Chondrocyte (in vitro differentiated cells): ENCODE results near the gene EXD2. TPM values are rescaled to one million over a fixed set of nuclear protein-coding genes. Genes with fewer than 3 reads are reported as not detected.

Experiments used
- DNase-seq: peaks from one replicate; pipeline ENCODE4 v3.0.0; 2021; ENCODE audit warnings: mixed read lengths, low spot score
- H3K27ac Mint-ChIP-seq: one replicate; pipeline ENCODE4 v1.8.0; 2021; ENCODE audit warnings: mild to moderate bottlenecking, moderate library complexity, mixed read lengths; ENCODE audit not compliant: unreplicated experiment
- H3K27me3 Mint-ChIP-seq: 2 replicates; pipeline ENCODE4 v1.8.0; 2021; ENCODE audit warnings: low read depth, mixed read lengths
- H3K36me3 Mint-ChIP-seq: 2 replicates; pipeline ENCODE4 v1.8.0; 2021; ENCODE audit warnings: low read depth, mixed read lengths
- H3K4me1 Mint-ChIP-seq: 2 replicates; pipeline ENCODE4 v1.8.0; 2021; ENCODE audit warnings: low read depth, mild to moderate bottlenecking, mixed read lengths
- H3K4me3 Mint-ChIP-seq: one replicate; pipeline ENCODE4 v1.8.0; 2021; ENCODE audit warnings: mild to moderate bottlenecking, moderate library complexity, mixed read lengths; ENCODE audit not compliant: unreplicated experiment
- H3K9me3 Mint-ChIP-seq: 2 replicates; pipeline ENCODE4 v1.8.0; 2021; ENCODE audit warnings: low read depth, mixed read lengths
- total RNA-seq: library from RNA; stranded (reverse); gene quantifications from 3 replicates; pipeline ENCODE4 v1.2.1, GENCODE V29; 2021
- TF ChIP-seq, protein P1 (sequence below): fragments of 200-600 bp; sonication (generic); IDR thresholded peaks from 2 replicates; pipeline ENCODE4 v1.5.0; 2021; ENCODE audit warnings: antibody characterized with exemption, mild to moderate bottlenecking, moderate library complexity

The EXD2 gene
- total RNA-seq, 1 donor from 2014 or later: 27.0 TPM

DNA sequence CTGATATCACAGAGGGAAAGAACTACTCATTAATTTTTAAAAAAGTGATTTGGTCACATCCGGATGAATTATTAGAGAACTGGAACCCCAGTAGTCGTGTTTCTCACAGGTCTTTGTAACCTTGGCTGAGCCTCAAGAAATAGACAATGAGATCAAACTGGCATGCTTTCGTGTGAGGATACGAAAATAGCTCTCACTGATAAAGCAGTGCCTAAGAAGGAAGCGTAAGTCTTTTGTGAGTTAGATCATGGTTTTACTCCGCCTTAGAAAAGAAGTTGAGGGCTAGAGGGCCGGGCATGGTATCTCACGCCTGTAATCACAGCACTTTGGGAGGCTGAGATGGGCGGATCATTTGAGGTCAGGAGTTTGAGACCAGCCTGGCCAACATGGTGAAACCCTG is 34.9 kb downstream of the EXD2 start:
- no peak overlapping the region for H3K4me3 Mint-ChIP-seq

DNA sequence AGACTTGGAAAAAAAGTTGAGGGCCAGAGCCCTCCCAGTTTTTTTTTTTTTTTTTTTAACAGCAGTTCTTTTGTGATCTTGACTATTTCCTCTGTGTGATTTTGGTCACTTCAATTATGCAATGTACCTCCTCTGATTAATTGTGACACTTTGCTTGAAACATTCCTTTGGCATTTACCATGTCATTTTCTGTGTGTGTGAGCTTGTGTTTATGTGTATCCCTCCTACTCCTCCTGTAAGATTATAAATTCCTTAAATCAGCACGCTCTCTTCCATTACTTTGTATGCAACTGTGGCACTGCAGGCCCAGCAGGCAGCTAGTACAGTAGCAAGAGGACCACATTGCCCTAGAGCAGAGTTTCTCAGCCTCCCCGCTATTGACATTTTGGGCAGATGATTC is 35.4 kb downstream of the EXD2 start:
- H3K4me1 Mint-ChIP-seq: no peaks in the 10 kb centered on the region
- no peak overlapping the region for H3K4me3 Mint-ChIP-seq
- H3K27me3 Mint-ChIP-seq: no peaks in the 10 kb centered on the region
- no peaks in the 10 kb centered on the region for H3K9me3 Mint-ChIP-seq
- H3K36me3 Mint-ChIP-seq: peaks cover 9% of the 10 kb centered on the region
- H3K27ac Mint-ChIP-seq: no peak overlapping the region
- TF ChIP-seq, protein P1, sequence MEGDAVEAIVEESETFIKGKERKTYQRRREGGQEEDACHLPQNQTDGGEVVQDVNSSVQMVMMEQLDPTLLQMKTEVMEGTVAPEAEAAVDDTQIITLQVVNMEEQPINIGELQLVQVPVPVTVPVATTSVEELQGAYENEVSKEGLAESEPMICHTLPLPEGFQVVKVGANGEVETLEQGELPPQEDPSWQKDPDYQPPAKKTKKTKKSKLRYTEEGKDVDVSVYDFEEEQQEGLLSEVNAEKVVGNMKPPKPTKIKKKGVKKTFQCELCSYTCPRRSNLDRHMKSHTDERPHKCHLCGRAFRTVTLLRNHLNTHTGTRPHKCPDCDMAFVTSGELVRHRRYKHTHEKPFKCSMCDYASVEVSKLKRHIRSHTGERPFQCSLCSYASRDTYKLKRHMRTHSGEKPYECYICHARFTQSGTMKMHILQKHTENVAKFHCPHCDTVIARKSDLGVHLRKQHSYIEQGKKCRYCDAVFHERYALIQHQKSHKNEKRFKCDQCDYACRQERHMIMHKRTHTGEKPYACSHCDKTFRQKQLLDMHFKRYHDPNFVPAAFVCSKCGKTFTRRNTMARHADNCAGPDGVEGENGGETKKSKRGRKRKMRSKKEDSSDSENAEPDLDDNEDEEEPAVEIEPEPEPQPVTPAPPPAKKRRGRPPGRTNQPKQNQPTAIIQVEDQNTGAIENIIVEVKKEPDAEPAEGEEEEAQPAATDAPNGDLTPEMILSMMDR: no peak
- DNase-seq: no peak

More for the DNA sequence above, 34.9 kb downstream of the EXD2 start:
- peaks cover 6% of the 10 kb centered on the region for H3K36me3 Mint-ChIP-seq
- H3K27me3 Mint-ChIP-seq: no peaks in the 10 kb centered on the region
- no peak overlapping the region for H3K27ac Mint-ChIP-seq
- DNase-seq: no peak
- H3K9me3 Mint-ChIP-seq: no peaks in the 10 kb centered on the region
- no peaks in the 10 kb centered on the region for H3K4me1 Mint-ChIP-seq
- TF ChIP-seq, protein P1: no peak

DNA sequence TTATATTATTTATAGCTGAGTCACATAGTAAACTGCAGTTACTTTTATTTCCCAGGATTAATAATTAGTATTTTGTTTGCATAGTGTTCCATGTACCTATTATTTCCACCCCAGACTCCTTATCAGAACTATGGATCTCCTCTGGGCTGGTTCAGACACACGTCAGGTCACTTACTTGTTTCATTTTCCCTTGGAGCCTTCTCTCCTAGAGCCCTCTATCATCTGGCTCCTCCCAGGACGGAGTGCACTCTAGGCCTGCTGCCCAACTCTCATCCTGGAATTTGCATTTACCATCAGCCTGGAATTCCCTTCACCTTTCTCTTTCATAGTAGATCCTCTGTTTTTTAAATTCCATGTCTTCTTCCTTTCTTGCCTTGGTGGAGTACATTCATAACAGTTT is 40.2 kb downstream of the EXD2 start:
- H3K4me1 Mint-ChIP-seq: peaks cover 3% of the 10 kb centered on the region
- no peak overlapping the region for H3K27ac Mint-ChIP-seq
- no peak overlapping the region for H3K4me3 Mint-ChIP-seq
- H3K27me3 Mint-ChIP-seq: no peaks in the 10 kb centered on the region
- TF ChIP-seq, protein P1: no peak
- peaks cover 24% of the 10 kb centered on the region for H3K36me3 Mint-ChIP-seq
- H3K9me3 Mint-ChIP-seq: no peaks in the 10 kb centered on the region
- DNase-seq: no peak

DNA sequence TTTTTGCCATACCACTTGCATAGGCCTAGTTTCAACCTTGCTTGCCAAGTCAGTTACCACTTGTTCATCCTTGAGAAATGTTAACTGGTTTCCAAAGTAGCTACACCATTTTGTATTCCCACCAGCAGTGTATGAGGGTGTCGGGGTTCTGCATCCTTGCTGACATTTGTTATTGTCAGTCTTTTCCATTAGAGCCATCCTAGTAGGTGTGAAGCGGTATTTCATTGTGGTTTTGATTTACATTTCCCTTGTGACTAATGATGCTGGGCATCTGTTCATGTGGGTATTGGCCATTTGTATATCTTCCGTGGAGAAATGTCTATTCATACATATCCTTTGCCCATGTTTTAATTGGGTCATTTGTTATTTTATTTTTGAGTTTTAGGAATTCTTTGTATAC is 41.1 kb downstream of the EXD2 start:
- TF ChIP-seq, protein P1: no peak
- peaks cover 3% of the 10 kb centered on the region for H3K4me1 Mint-ChIP-seq
- peaks cover 33% of the 10 kb centered on the region for H3K36me3 Mint-ChIP-seq
- no peaks in the 10 kb centered on the region for H3K9me3 Mint-ChIP-seq
- H3K27ac Mint-ChIP-seq: no peak overlapping the region
- H3K27me3 Mint-ChIP-seq: no peaks in the 10 kb centered on the region
- DNase-seq: no peak
- H3K4me3 Mint-ChIP-seq: no peak overlapping the region

DNA sequence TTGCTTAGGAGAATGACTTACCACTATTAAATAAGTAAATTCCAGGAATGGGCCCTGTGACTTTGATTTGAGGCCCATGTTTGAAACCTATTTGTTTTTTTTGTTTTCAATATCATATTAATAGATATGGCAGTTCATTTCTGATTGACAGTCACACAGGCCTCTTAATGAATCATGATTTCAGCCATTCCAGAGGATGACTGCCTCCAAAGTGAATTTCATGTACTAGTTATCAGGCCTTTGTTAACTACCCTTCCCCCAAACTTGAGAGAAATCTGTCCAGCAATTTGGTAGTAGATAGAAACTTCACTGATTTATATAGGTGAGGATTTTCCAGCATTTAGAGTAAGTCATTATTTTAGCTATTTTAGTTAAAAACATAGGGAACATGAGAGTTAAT is 42.8 kb downstream of the EXD2 start:
- Mint-ChIP-seq H3K27ac (no peak overlapping the region), H3K36me3 (peaks cover 40% of the 10 kb centered on the region)

More for the DNA sequence above, 42.8 kb downstream of the EXD2 start:
- H3K27me3 Mint-ChIP-seq: no peaks in the 10 kb centered on the region
- H3K4me1 Mint-ChIP-seq: peaks cover 3% of the 10 kb centered on the region
- H3K4me3 Mint-ChIP-seq: no peak overlapping the region
- TF ChIP-seq, protein P1: no peak
- no peaks in the 10 kb centered on the region for H3K9me3 Mint-ChIP-seq
- DNase-seq: no peak
